Neural cell (in vitro differentiated cells): ENCODE data around the gene GTSF1L.

Source experiments
- CTCF ChIP-seq: fragments of 450-650 bp; IDR thresholded peaks from 2 replicates; pipeline ENCODE4 v1.5.1; 2014; ENCODE audit warnings: antibody characterized with exemption, mild to moderate bottlenecking, moderate library complexity; ENCODE audit not compliant: poor library complexity, severe bottlenecking
- EP300 ChIP-seq: fragments of 450-650 bp; conservative IDR thresholded peaks from 2 replicates; pipeline ENCODE4 v1.6.1; 2014; ENCODE audit warnings: antibody characterized with exemption, mild to moderate bottlenecking, moderate library complexity; ENCODE audit not compliant: poor library complexity, severe bottlenecking
- EZH2 ChIP-seq: fragments of 200-600, 300-800 bp; shearing (Covaris generic), sonication (generic); IDR thresholded peaks from 2 replicates; pipeline ENCODE4 v1.6.1; 2014; ENCODE audit warnings: antibody characterized with exemption, low read length, borderline replicate concordance, mild to moderate bottlenecking; ENCODE audit not compliant: insufficient read depth, poor library complexity, severe bottlenecking
- MXI1 ChIP-seq: fragments of 450-650 bp; conservative IDR thresholded peaks from 2 replicates; pipeline ENCODE4 v1.6.1; 2014; ENCODE audit warnings: antibody characterized with exemption, mild to moderate bottlenecking; ENCODE audit not compliant: poor library complexity, severe bottlenecking
- POLR2AphosphoS5 ChIP-seq: IDR thresholded peaks from 2 replicates; pipeline ENCODE4 v1.6.1; 2012
- RAD21 ChIP-seq: fragments of 450-650 bp; conservative IDR thresholded peaks from 2 replicates; pipeline ENCODE4 v1.6.1; 2014; ENCODE audit warnings: antibody characterized with exemption, mild to moderate bottlenecking, moderate library complexity
- REST ChIP-seq: IDR thresholded peaks from 2 replicates; pipeline ENCODE4 v1.6.1; 2012; ENCODE audit warnings: borderline replicate concordance
- SMC3 ChIP-seq: fragments of 450-650 bp; conservative IDR thresholded peaks from 2 replicates; pipeline ENCODE4 v1.6.1; 2014; ENCODE audit warnings: antibody characterized with exemption, mild to moderate bottlenecking, moderate library complexity; ENCODE audit not compliant: poor library complexity

GRCh38 chr20:43765916-43766315 lies 39.1 kb upstream of the GTSF1L start:
- peak; percentile 65 for TF ChIP-seq EP300
- peak; percentile 20 for TF ChIP-seq CTCF
- TF ChIP-seq POLR2AphosphoS5, result peak; percentile 97
- no peak for TF ChIP-seq EZH2
- peak; percentile 61 for TF ChIP-seq MXI1
- peak; percentile 38 for TF ChIP-seq RAD21
- no peak for TF ChIP-seq SMC3
- peak; percentile 60 for TF ChIP-seq REST
